B cell (primary cell): ENCODE results near the gene IBSP. TPM values are rescaled to one million over a fixed set of nuclear protein-coding genes. Genes with fewer than 3 reads are reported as not detected.

Source experiments
- ATAC-seq: fragments of 200-7000 bp; cut with Tn5 transposase; one replicate; pipeline ENCODE4 v1.10.0; 2021; ENCODE audit warnings: low read depth, mild to moderate bottlenecking, moderate number of reproducible peaks, moderate library complexity
- CTCF ChIA-PET: fragments of 350-600 bp; sonication (Branson Sonifier 250); formaldehyde crosslinking; loops from one replicate; lab custom pipeline; 2021; ENCODE audit warnings: antibody characterized with exemption, inconsistent platforms; lab: Charles Lee
- POLR2A ChIA-PET: fragments of 350-600 bp; sonication (Branson Sonifier 250); formaldehyde crosslinking; loops from one replicate; lab custom pipeline; 2021; ENCODE audit warnings: antibody characterized with exemption; lab: Charles Lee
- DNase-seq: peaks from one replicate; pipeline ENCODE4 v3.0.0; 2013
- H2AFZ ChIP-seq: 2 replicates; pipeline ENCODE4 v1.6.1; 2012; ENCODE audit warnings: mild to moderate bottlenecking, low read depth, low read length; ENCODE audit not compliant: insufficient read depth, poor library complexity, severe bottlenecking
- H3K27ac ChIP-seq, 2 donors: 1 replicate in 1 of 2; 2 replicates in 1 of 2; pipeline ENCODE4 v1.5.1; 2012 to 2013; ENCODE audit warnings: low read length in 2 of 2, mild to moderate bottlenecking in 2 of 2, moderate library complexity in 1 of 2
- H3K27me3 ChIP-seq, 4 experiments: fragments of 200-600 bp in 1 of 4; sonication (generic) in 1 of 4; replicated peaks in 1 of 4; 1 replicate in 2 of 4; 2 replicates in 2 of 4; pipeline versions ENCODE4 v1.6.1 to v1.7.0; 2013 to 2016; ENCODE audit warnings: low read length in 3 of 4, mild to moderate bottlenecking in 2 of 4, mixed read lengths in 1 of 4, moderate library complexity in 1 of 4; ENCODE audit not compliant: insufficient read depth in 4 of 4, control insufficient read depth in 3 of 4; ENCODE audit errors: control extremely low read depth in 1 of 4
- H3K36me3 ChIP-seq, 2 experiments: replicated peaks in 1 of 2; 1 replicate in 1 of 2; 2 replicates in 1 of 2; pipeline versions ENCODE4 v1.6.1 to v1.7.1; 2013; ENCODE audit warnings: low read length in 1 of 2; ENCODE audit not compliant: insufficient read depth in 2 of 2, control insufficient read depth in 1 of 2; ENCODE audit errors: control extremely low read depth in 1 of 2, extremely low read depth in 1 of 2
- H3K4me1 ChIP-seq, 2 donors: fragments of 200-600 bp in 1 of 2; sonication (generic) in 1 of 2; 1 replicate in 1 of 2; 2 replicates in 1 of 2; pipeline versions ENCODE4 v1.5.1 to v1.6.1; 2013 to 2017; ENCODE audit warnings: low read length in 2 of 2; ENCODE audit not compliant: control insufficient read depth in 2 of 2, insufficient read depth in 2 of 2
- H3K4me2 ChIP-seq: replicated peaks from 2 replicates; pipeline ENCODE3; 2012; ENCODE audit warnings: mild to moderate bottlenecking, low read depth, low read length; ENCODE audit not compliant: poor library complexity, severe bottlenecking
- H3K4me3 ChIP-seq, 5 experiments: fragments of 200-600 bp in 1 of 5; sonication (generic) in 1 of 5; 1 replicate in 3 of 5; 2 replicates in 2 of 5; pipeline versions ENCODE4 v1.5.1 to v1.7.0; 2011 to 2016; ENCODE audit warnings: low read length in 4 of 5, mild to moderate bottlenecking in 4 of 5, low read depth in 2 of 5, control low read depth in 1 of 5, moderate library complexity in 1 of 5; ENCODE audit not compliant: insufficient read depth in 1 of 5; ENCODE audit errors: control extremely low read depth in 1 of 5, extremely low read depth in 1 of 5
- H3K79me2 ChIP-seq: fragments of 200-600 bp; sonication (generic); one replicate; pipeline ENCODE4 v1.6.0; 2016; ENCODE audit warnings: low read length; ENCODE audit not compliant: control insufficient read depth, insufficient read depth
- H3K9ac ChIP-seq: fragments of 200-600 bp; sonication (generic); 2 replicates; pipeline ENCODE4 v1.6.1; 2017; ENCODE audit warnings: mild to moderate bottlenecking, low read length, moderate library complexity
- H3K9me3 ChIP-seq, 3 donors: one replicate each; pipeline versions ENCODE4 v1.6.1 to v1.7.1; 2013; ENCODE audit warnings: low read length in 2 of 3; ENCODE audit not compliant: control insufficient read depth in 2 of 3, insufficient read depth in 1 of 3; ENCODE audit errors: control extremely low read depth in 1 of 3
- H4K20me1 ChIP-seq: 2 replicates; pipeline ENCODE4 v1.6.0; 2012; ENCODE audit warnings: mild to moderate bottlenecking, low read length; ENCODE audit not compliant: insufficient read depth, control insufficient read depth, poor library complexity, severe bottlenecking
- H3K27ac Mint-ChIP-seq: one replicate; pipeline ENCODE4 v1.8.0; 2021; ENCODE audit warnings: mixed read lengths
- H3K27me3 Mint-ChIP-seq: one replicate; pipeline ENCODE4 v1.8.0; 2021; ENCODE audit warnings: mixed read lengths
- H3K4me1 Mint-ChIP-seq: one replicate; pipeline ENCODE4 v1.8.0; 2021; ENCODE audit warnings: mixed read lengths
- H3K4me3 Mint-ChIP-seq: one replicate; pipeline ENCODE4 v1.8.0; 2021; ENCODE audit warnings: mixed read lengths
- H3K9me3 Mint-ChIP-seq: one replicate; pipeline ENCODE4 v1.8.0; 2022; ENCODE audit warnings: mixed read lengths; ENCODE audit not compliant: insufficient read depth
- EZH2 ChIP-seq: IDR thresholded peaks from 2 replicates; pipeline ENCODE4 v1.6.1; 2012; ENCODE audit warnings: borderline replicate concordance, low read depth, mild to moderate bottlenecking, moderate library complexity, low read length; ENCODE audit not compliant: insufficient read depth, poor library complexity, severe bottlenecking
- WGBS: methylation state at CpG from one replicate; pipeline ENCODE4 v1.1.5; 2013; ENCODE audit warnings: missing lambda C conversion rate; ENCODE audit not compliant: insufficient coverage; 5-methylcytosine and 5-hydroxymethylcytosine counted together
- intact Hi-C: fragments of 100-400 bp; cut with micrococcal nuclease; formaldehyde crosslinking; loops from one replicate; pipeline ENCODE4 v1.10.0; 2022
- polyA plus RNA-seq: library from polyadenylated mRNA; depleted of rRNA; stranded (reverse); fragments of >200 nt; gene quantifications from 2 replicates; pipeline ENCODE4 v1.2.3, GENCODE V29; 2012
- total RNA-seq, 2 donors: library from RNA; stranded (reverse); fragments of 120-200 nt in 1 of 2; gene quantifications; 1 replicate in 1 of 2; 2 replicates in 1 of 2; pipeline versions ENCODE4 v1.2.3 to v1.2.4, GENCODE V29; 2013 to 2022
- TF ChIP-seq, protein P1 (sequence below): fragments of 200-600 bp; IDR thresholded peaks from one replicate; pipeline ENCODE4 v1.8.0; 2022; ENCODE audit warnings: antibody characterized with exemption, mild to moderate bottlenecking

IBSP gene
- total and polyA plus RNA-seq, 2 donors (not counting 1 experiment from before 2014, with no cell fraction given) = not detected

- H3K27ac Mint-ChIP-seq = no peak overlapping the region
- peaks cover 12% of the 10 kb centered on the region for H3K27me3 Mint-ChIP-seq
- ChIA-PET POLR2A (no interaction called here), CTCF (no interaction called here)
- Histone ChIP-seq H3K4me3 (no peak overlapping the region), H3K27ac (no peak overlapping the region), H3K36me3 (no peaks in the 10 kb centered on the region), H3K4me2 (no peak overlapping the region), H4K20me1 (no peaks in the 10 kb centered on the region), H3K9ac (no peak overlapping the region), H3K4me1 (no peaks in the 10 kb centered on the region), H2AFZ (no peak overlapping the region), H3K27me3 (no peaks in the 10 kb centered on the region), H3K79me2 (no peaks in the 10 kb centered on the region), H3K9me3 (no peaks in the 10 kb centered on the region)
- H3K9me3 Mint-ChIP-seq = no peaks in the 10 kb centered on the region
- no peaks in the 10 kb centered on the region for H3K4me1 Mint-ChIP-seq
- no peak for TF ChIP-seq EZH2
- TF ChIP-seq, protein P1, sequence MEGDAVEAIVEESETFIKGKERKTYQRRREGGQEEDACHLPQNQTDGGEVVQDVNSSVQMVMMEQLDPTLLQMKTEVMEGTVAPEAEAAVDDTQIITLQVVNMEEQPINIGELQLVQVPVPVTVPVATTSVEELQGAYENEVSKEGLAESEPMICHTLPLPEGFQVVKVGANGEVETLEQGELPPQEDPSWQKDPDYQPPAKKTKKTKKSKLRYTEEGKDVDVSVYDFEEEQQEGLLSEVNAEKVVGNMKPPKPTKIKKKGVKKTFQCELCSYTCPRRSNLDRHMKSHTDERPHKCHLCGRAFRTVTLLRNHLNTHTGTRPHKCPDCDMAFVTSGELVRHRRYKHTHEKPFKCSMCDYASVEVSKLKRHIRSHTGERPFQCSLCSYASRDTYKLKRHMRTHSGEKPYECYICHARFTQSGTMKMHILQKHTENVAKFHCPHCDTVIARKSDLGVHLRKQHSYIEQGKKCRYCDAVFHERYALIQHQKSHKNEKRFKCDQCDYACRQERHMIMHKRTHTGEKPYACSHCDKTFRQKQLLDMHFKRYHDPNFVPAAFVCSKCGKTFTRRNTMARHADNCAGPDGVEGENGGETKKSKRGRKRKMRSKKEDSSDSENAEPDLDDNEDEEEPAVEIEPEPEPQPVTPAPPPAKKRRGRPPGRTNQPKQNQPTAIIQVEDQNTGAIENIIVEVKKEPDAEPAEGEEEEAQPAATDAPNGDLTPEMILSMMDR = no peak
- H3K4me3 Mint-ChIP-seq = no peak overlapping the region
- 100% methylated on average over 1 of the region's 2 CpGs for WGBS
- intact Hi-C loops = loop anchor here (10.0 kb wide), 1 partner anchor 160 kb away; no protein-coding TSS in a partner anchor
- no peak for DNase-seq
- no peak for ATAC-seq
Measured at GRCh38 chr4:87834401-87834800, 35.0 kb downstream of the IBSP start.

GRCh38 chr4:87835197-87835596 is 35.8 kb downstream of the IBSP start:
- intact Hi-C loops = loop anchor here (10.0 kb wide), 1 partner anchor 160 kb away; no protein-coding TSS in a partner anchor
- Histone ChIP-seq H3K9me3 (no peaks in the 10 kb centered on the region), H3K27ac (no peak overlapping the region), H3K4me2 (no peak overlapping the region), H3K9ac (no peak overlapping the region), H3K4me3 (no peak overlapping the region), H3K79me2 (no peaks in the 10 kb centered on the region), H2AFZ (no peak overlapping the region), H3K36me3 (no peaks in the 10 kb centered on the region), H3K27me3 (no peaks in the 10 kb centered on the region), H4K20me1 (no peaks in the 10 kb centered on the region), H3K4me1 (no peaks in the 10 kb centered on the region)
- ChIA-PET POLR2A (no interaction called here), CTCF (no interaction called here)
- no peak for DNase-seq
- no peaks in the 10 kb centered on the region for H3K9me3 Mint-ChIP-seq
- 100% methylated on average over 1 of the region's 2 CpGs for WGBS
- H3K27me3 Mint-ChIP-seq = peaks cover 12% of the 10 kb centered on the region
- no peaks in the 10 kb centered on the region for H3K4me1 Mint-ChIP-seq
- no peak for TF ChIP-seq EZH2
- TF ChIP-seq, protein P1 = no peak
- H3K4me3 Mint-ChIP-seq = no peak overlapping the region
- no peak for ATAC-seq
- H3K27ac Mint-ChIP-seq = no peak overlapping the region
